ENCODE measurements around the gene DPP6.

DPP6 gene

DNA sequence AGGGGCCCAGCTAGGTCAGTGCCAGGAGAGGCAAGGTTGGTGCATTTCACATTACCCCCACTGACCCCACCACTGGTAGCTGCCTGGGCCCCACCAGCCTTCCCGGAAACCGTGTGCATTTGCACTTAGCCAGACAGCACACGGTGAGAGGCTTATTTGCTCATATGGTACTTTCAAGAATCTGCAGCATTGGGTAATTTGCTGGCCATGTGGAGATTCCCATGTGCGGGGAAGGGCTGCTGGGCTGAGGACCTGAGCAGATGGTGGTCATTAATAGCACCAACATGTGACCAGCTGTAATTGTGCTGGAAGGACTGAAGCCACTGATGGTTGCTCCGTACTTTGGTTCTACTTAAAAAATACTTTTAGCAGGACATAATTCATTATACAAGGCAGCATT lies 323.8 kb downstream of the DPP6 start:
- TF ChIP-seq, protein P1, sequence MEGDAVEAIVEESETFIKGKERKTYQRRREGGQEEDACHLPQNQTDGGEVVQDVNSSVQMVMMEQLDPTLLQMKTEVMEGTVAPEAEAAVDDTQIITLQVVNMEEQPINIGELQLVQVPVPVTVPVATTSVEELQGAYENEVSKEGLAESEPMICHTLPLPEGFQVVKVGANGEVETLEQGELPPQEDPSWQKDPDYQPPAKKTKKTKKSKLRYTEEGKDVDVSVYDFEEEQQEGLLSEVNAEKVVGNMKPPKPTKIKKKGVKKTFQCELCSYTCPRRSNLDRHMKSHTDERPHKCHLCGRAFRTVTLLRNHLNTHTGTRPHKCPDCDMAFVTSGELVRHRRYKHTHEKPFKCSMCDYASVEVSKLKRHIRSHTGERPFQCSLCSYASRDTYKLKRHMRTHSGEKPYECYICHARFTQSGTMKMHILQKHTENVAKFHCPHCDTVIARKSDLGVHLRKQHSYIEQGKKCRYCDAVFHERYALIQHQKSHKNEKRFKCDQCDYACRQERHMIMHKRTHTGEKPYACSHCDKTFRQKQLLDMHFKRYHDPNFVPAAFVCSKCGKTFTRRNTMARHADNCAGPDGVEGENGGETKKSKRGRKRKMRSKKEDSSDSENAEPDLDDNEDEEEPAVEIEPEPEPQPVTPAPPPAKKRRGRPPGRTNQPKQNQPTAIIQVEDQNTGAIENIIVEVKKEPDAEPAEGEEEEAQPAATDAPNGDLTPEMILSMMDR (IDR thresholded peaks at IDR 0.05; ENCODE audit: low read depth, low read length), result no peak
- no peak overlapping the region for H3K4me3 ChIP-seq (ENCODE audit: low read depth, low read length)

DNA sequence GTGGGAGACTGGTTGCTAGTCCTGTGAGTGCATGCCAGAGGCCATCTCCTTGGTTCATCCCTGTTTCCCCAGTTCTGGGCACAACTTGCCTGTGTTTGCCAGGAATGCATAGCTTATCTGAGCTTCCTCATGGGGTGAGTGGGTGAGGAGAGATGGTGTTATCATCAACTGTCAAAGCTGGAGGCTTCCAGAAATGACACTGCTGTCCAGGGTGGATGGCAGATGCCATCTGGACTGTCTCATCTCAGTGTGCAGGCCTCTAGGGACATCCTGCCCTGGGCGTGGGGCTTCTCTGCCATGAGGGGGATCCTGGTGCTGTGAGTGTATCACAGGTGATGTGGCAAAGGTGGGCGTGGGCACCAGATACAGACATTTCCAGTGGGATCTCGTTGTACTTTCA lies 328.6 kb downstream of the DPP6 start:
- TF ChIP-seq, protein P1 (IDR thresholded peaks at IDR 0.05; ENCODE audit: low read depth, low read length), result no peak
- H3K4me3 ChIP-seq (ENCODE audit: low read depth, low read length), result no peak overlapping the region

- H3K4me3 ChIP-seq (ENCODE audit: low read depth, low read length), result no peak overlapping the region
- TF ChIP-seq, protein P1 (IDR thresholded peaks at IDR 0.05; ENCODE audit: low read depth, low read length), result no peak
Observed at GRCh38 chr7:154383045-154383444, 330.8 kb downstream of the DPP6 start.

- TF ChIP-seq, protein P1 (IDR thresholded peaks at IDR 0.05; ENCODE audit: low read depth, low read length), result no peak
Observed at GRCh38 chr7:154385214-154385613, 333.0 kb downstream of the DPP6 start.

DNA sequence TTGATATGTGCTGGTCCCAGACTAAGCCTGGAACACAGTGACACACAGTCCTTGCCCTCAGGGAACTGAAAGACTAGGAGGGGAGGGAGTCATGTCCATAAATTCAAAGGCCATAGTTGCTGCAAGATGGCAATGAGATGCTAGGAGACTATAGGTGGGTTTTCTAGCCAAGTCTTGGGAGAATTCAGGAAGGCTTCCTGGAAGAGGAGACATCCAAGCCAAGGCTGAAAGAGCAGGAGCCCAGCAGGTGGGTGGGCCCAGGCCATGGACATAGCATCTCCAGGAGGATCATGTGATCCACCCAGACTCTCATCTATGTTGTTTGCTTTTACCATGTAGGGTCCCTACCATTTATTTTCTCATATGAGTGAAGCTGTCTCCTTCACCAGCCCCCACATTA lies 335.1 kb downstream of the DPP6 start:
- no peak overlapping the region for H3K4me3 ChIP-seq (ENCODE audit: low read depth, low read length)
- TF ChIP-seq, protein P1 (IDR thresholded peaks at IDR 0.05; ENCODE audit: low read depth, low read length), result no peak

More at GRCh38 chr7:154385214-154385613, 333.0 kb downstream of the DPP6 start:
- H3K4me3 ChIP-seq (ENCODE audit: low read depth, low read length), result no peak overlapping the region

- H3K4me3 ChIP-seq (ENCODE audit: low read depth, low read length), result no peak overlapping the region
- TF ChIP-seq, protein P1 (IDR thresholded peaks at IDR 0.05; ENCODE audit: low read depth, low read length), result no peak
Observed at GRCh38 chr7:154388412-154388811, 336.2 kb downstream of the DPP6 start.

- H3K4me3 ChIP-seq (ENCODE audit: low read depth, low read length), result no peak overlapping the region
- TF ChIP-seq, protein P1 (IDR thresholded peaks at IDR 0.05; ENCODE audit: low read depth, low read length), result no peak
Observed at GRCh38 chr7:154388999-154389398, 336.8 kb downstream of the DPP6 start.
